Hepatocyte (in vitro differentiated cells): ENCODE data around the gene YPEL1. TPM values are rescaled to one million over a fixed set of nuclear protein-coding genes. Genes with fewer than 3 reads are reported as not detected.
"Not testable (repeated sequence)": the region's sequence is repeated elsewhere in the genome, so short reads cannot be mapped to it uniquely, and the experiment has no call there.

Source experiments
- DNase-seq: peaks from one replicate; pipeline ENCODE4 v3.0.0-alpha.2; 2016; ENCODE audit warnings: low spot score
- H2AFZ ChIP-seq: fragments of 200-600 bp; sonication (generic); 2 replicates; pipeline ENCODE4 v1.6.0; 2016; ENCODE audit warnings: antibody characterized with exemption, mild to moderate bottlenecking
- H3K27ac ChIP-seq: fragments of 200-600 bp; sonication (generic); 2 replicates; pipeline ENCODE4 v1.5.1; 2016; ENCODE audit warnings: mild to moderate bottlenecking
- H3K27me3 ChIP-seq: fragments of 200-600 bp; sonication (generic); 2 replicates; pipeline ENCODE4 v1.6.1; 2016
- H3K36me3 ChIP-seq: fragments of 200-600 bp; sonication (generic); replicated peaks from 2 replicates; pipeline ENCODE4 v1.5.1; 2016; ENCODE audit warnings: low read depth; ENCODE audit not compliant: insufficient read depth
- H3K4me1 ChIP-seq: fragments of 200-600 bp; sonication (generic); 2 replicates; pipeline ENCODE4 v1.5.1; 2016; ENCODE audit warnings: mild to moderate bottlenecking, moderate library complexity; ENCODE audit not compliant: insufficient read depth
- H3K4me2 ChIP-seq: fragments of 200-600 bp; sonication (generic); 2 replicates; pipeline ENCODE4 v1.6.0; 2016
- H3K4me3 ChIP-seq: fragments of 200-600 bp; sonication (generic); 2 replicates; pipeline ENCODE4 v1.5.1; 2016; ENCODE audit warnings: mild to moderate bottlenecking
- H3K79me2 ChIP-seq: fragments of 200-600 bp; sonication (generic); 2 replicates; pipeline ENCODE4 v1.6.0; 2017; ENCODE audit warnings: mild to moderate bottlenecking
- H3K9me2 ChIP-seq: fragments of 200-600 bp; sonication (generic); replicated peaks from 2 replicates; pipeline ENCODE4 v1.6.0; 2017; ENCODE audit warnings: mild to moderate bottlenecking; ENCODE audit not compliant: insufficient read depth
- H3K9me3 ChIP-seq: fragments of 200-600 bp; sonication (generic); 2 replicates; pipeline ENCODE4 v1.5.1; 2016; ENCODE audit warnings: low read depth, mild to moderate bottlenecking
- H4K20me1 ChIP-seq: fragments of 200-600 bp; sonication (generic); 2 replicates; pipeline ENCODE4 v1.6.0; 2016; ENCODE audit warnings: mild to moderate bottlenecking; ENCODE audit not compliant: insufficient read depth, poor library complexity, severe bottlenecking
- EZH2 ChIP-seq: fragments of 200-600 bp; sonication (generic); IDR thresholded peaks from 2 replicates; pipeline ENCODE4 v1.6.1; 2016; ENCODE audit warnings: antibody characterized with exemption, mild to moderate bottlenecking, borderline replicate concordance
- EZH2phosphoT487 ChIP-seq: fragments of 200-600 bp; sonication (generic); IDR thresholded peaks from one replicate; pipeline ENCODE4 v1.6.1; 2018; ENCODE audit warnings: antibody characterized with exemption, mild to moderate bottlenecking, low read depth, moderate library complexity; ENCODE audit not compliant: unreplicated experiment, severe bottlenecking
- WGBS: methylation state at CpG from one replicate; pipeline ENCODE4 v1.1.6; 2016; ENCODE audit warnings: low lambda C conversion rate; ENCODE audit errors: missing lambda C conversion rate; 5-methylcytosine and 5-hydroxymethylcytosine counted together
- polyA plus RNA-seq: library from polyadenylated mRNA; unstranded; fragments of >200 nt; fragmentation: Nextera tagmentation; extraction: Ambion mirVana; gene quantifications from 2 replicates; pipeline ENCODE4 v1.2.1, GENCODE V29; 2016
- total RNA-seq: library from RNA; depleted of rRNA; stranded (reverse); fragments of >200 nt; gene quantifications from 2 replicates; pipeline ENCODE4 v1.2.3, GENCODE V29; 2014
- TF ChIP-seq, protein P1 (sequence below): fragments of 200-600 bp; sonication (generic); IDR thresholded peaks from 2 replicates; pipeline ENCODE4 v1.5.1; 2016; ENCODE audit warnings: antibody characterized with exemption, mild to moderate bottlenecking; ENCODE audit not compliant: poor library complexity

YPEL1 gene
- total and polyA plus RNA-seq, 2 experiments from 2014 or later: 2.0 to 3.1 TPM

DNA sequence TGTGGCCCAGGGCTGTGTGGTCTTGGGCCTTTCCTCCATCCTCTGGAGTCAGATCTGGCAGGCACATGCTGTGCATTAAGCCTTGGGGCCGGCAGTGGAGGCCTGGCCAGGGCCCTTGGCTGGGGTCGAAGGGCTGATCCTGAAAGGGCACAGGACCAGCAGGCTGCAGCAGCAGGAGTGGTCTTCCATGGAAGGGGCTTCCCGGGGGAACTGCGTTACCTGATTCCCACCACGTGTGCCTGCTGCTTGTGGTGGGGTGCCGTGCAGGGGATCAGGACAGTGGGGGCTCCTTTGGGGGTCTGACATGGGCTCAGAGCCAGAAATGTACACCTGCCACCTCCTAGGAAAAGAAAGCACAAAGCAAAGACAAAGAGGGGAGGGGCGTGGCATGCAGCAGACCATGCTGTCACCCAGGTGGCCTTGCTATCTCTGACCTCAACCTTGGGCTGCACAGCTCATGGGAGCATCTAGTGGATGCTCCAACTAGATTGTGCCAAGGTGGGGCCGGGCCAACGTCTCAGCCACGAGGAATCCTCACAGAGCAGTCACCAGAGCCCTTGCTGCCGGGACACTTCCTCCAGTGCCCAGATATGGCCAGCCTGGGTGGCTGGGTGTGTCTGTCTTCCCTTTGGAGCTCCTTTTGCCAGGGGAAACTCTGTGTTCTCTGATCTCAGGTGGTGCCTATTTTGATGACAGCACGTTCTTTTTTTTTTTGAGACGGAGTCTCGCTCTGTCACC lies 17.9 kb upstream of the YPEL1 start:
- Histone ChIP-seq H2AFZ (no peak overlapping the region), H3K9me2 (no peaks in the 10 kb centered on the region), H3K9me3 (no peaks in the 10 kb centered on the region), H4K20me1 (no peaks in the 10 kb centered on the region), H3K79me2 (no peaks in the 10 kb centered on the region), H3K36me3 (no peaks in the 10 kb centered on the region), H3K4me3 (no peak overlapping the region), H3K27ac (no peak overlapping the region), H3K4me2 (no peak overlapping the region), H3K27me3 (no peaks in the 10 kb centered on the region), H3K4me1 (peaks cover 14% of the 10 kb centered on the region)
- no peak for TF ChIP-seq EZH2
- no peak for DNase-seq
- 88% methylated on average over 14 of the region's 14 CpGs for WGBS

DNA sequence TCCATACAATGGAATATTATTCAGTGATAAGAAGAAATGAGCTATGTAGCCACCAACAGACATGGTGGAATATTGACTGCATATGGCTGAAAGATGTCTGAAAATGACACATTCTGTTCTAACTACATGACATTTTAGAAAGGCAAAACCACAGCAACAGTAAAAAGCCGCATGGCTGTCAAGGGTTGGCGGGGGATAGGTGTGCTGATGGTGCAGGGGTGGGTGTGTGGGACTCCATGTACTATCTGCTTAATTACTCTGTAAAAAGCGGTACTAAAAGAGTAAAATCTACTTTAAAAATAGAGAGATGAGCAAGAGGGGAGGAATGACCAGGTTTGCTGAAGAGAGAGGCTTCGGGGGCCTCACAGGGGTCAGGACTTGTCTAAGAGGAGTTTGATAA lies 16.7 kb upstream of the YPEL1 start:
- Histone ChIP-seq H3K4me2 (no peak overlapping the region), H4K20me1 (no peaks in the 10 kb centered on the region), H3K27ac (no peak overlapping the region), H3K36me3 (no peaks in the 10 kb centered on the region), H3K9me3 (no peaks in the 10 kb centered on the region), H3K4me1 (peaks cover 14% of the 10 kb centered on the region), H2AFZ (no peak overlapping the region), H3K27me3 (no peaks in the 10 kb centered on the region), H3K79me2 (no peaks in the 10 kb centered on the region), H3K9me2 (no peaks in the 10 kb centered on the region), H3K4me3 (no peak overlapping the region)
- WGBS: 83% methylated on average over 4 of the region's 4 CpGs
- no peak for DNase-seq
- TF ChIP-seq EZH2phosphoT487: no peak
- TF ChIP-seq, protein P1, sequence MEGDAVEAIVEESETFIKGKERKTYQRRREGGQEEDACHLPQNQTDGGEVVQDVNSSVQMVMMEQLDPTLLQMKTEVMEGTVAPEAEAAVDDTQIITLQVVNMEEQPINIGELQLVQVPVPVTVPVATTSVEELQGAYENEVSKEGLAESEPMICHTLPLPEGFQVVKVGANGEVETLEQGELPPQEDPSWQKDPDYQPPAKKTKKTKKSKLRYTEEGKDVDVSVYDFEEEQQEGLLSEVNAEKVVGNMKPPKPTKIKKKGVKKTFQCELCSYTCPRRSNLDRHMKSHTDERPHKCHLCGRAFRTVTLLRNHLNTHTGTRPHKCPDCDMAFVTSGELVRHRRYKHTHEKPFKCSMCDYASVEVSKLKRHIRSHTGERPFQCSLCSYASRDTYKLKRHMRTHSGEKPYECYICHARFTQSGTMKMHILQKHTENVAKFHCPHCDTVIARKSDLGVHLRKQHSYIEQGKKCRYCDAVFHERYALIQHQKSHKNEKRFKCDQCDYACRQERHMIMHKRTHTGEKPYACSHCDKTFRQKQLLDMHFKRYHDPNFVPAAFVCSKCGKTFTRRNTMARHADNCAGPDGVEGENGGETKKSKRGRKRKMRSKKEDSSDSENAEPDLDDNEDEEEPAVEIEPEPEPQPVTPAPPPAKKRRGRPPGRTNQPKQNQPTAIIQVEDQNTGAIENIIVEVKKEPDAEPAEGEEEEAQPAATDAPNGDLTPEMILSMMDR: no peak
- no peak for TF ChIP-seq EZH2

DNA sequence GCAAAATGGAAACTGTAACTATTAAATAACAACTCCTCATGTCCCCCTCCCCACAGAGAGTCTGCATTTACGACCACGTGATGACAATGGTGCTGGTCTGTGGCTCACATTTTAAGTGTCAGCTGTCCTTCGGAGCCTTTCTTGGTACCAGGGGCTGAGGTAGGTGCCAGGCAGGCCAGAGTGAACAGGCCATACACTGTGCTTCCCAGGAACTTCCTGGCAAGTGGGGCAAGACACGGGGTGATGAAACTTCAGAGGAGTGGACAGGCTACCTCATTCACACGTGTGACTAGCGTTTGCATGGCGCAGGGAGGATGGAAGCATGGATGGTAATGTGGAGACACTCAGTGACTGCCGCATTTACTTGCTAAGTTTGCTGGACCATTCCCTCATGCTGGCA lies 10.4 kb upstream of the YPEL1 start:
- WGBS: 85% methylated on average over 8 of the region's 8 CpGs
- no peak overlapping the region for H3K4me3 ChIP-seq
- H3K27ac ChIP-seq: no peak overlapping the region
- no peak overlapping the region for H2AFZ ChIP-seq
- no peaks in the 10 kb centered on the region for H3K4me1 ChIP-seq
- H3K9me2 ChIP-seq: no peaks in the 10 kb centered on the region
- no peaks in the 10 kb centered on the region for H4K20me1 ChIP-seq
- TF ChIP-seq EZH2 (no peak), EZH2phosphoT487 (no peak)
- TF ChIP-seq, protein P1: no peak
- no peaks in the 10 kb centered on the region for H3K27me3 ChIP-seq
- H3K4me2 ChIP-seq: no peak overlapping the region
- H3K79me2 ChIP-seq: no peaks in the 10 kb centered on the region
- DNase-seq: no peak
- no peaks in the 10 kb centered on the region for H3K36me3 ChIP-seq
- no peaks in the 10 kb centered on the region for H3K9me3 ChIP-seq

DNA sequence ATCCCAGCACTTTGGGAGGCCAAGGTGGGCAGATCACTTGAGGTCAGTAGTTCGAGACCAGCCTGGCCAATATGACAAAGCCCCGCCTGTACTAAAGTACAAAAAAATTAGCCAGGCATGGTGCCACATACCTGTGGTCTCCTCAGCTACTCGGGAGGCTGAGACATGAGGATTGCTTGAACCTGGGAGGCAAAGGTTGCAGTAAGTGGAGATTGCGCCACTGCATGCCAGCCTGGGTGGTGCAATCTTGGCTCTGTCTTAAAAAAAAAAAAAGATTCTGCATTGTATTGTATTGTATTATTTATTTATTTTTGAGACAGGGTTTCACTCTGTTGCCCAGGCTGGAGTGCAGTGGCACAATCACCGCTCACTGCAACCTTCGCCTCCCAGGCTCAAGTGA lies 9.3 kb upstream of the YPEL1 start:
- not testable (repeated sequence) for H3K79me2 ChIP-seq, H4K20me1 ChIP-seq, H2AFZ ChIP-seq, H3K9me2 ChIP-seq, H3K4me2 ChIP-seq, H3K27me3 ChIP-seq, H3K4me3 ChIP-seq, H3K9me3 ChIP-seq, H3K4me1 ChIP-seq, DNase-seq, H3K27ac ChIP-seq, H3K36me3 ChIP-seq
- WGBS: 95% methylated on average over 6 of the region's 6 CpGs
